ENCODE results near the gene DHRS2.

DNA sequence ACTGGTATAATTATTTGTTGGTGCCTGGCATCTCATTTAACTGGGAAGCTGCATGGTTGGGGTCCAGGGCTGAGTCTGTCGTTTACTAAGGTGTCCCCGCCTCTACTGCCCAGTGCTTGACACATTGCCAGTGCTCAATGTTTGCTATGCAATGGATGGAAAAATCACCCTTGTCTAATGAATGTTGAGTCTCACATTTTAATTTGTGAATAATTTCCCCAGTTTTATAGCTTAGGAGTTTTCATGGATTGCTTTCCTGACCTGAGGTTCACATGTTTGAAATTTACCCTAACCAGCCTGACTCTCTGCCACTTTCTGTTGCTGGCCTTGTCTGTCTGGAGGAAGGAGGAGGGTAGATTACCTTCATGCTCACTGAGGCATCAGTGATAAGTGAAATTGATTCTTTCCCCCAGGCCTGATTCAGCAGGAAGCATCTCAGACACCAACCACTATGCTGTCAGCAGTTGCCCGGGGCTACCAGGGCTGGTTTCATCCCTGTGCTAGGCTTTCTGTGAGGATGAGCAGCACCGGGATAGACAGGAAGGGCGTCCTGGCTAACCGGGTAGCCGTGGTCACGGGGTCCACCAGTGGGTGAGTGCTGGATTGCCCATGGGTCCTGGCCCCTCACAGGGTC is 2.4 kb downstream of the DHRS2 start:
- TF ChIP-seq, protein P1, sequence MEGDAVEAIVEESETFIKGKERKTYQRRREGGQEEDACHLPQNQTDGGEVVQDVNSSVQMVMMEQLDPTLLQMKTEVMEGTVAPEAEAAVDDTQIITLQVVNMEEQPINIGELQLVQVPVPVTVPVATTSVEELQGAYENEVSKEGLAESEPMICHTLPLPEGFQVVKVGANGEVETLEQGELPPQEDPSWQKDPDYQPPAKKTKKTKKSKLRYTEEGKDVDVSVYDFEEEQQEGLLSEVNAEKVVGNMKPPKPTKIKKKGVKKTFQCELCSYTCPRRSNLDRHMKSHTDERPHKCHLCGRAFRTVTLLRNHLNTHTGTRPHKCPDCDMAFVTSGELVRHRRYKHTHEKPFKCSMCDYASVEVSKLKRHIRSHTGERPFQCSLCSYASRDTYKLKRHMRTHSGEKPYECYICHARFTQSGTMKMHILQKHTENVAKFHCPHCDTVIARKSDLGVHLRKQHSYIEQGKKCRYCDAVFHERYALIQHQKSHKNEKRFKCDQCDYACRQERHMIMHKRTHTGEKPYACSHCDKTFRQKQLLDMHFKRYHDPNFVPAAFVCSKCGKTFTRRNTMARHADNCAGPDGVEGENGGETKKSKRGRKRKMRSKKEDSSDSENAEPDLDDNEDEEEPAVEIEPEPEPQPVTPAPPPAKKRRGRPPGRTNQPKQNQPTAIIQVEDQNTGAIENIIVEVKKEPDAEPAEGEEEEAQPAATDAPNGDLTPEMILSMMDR (IDR thresholded peaks at IDR 0.05): no peak
- TF ChIP-seq POLR2AphosphoS5 (IDR thresholded peaks at IDR 0.05) (no peak), POLR2A (IDR thresholded peaks at IDR 0.05) (no peak)
